HCEC 1CT (cell line): ENCODE data around the gene CPNE4.
"Not testable (repeated sequence)": the region's sequence is repeated elsewhere in the genome, so short reads cannot be mapped to it uniquely, and the experiment has no call there.

ENCODE experiments used
- DNase-seq: peaks from one replicate; pipeline ENCODE4 v3.0.0-alpha.2; 2017

CPNE4 gene

GRCh38 chr3:131957980-131958379 is 76.8 kb downstream of the CPNE4 start:
- no peak for DNase-seq

- no peak for DNase-seq
These were observed 77.3 kb downstream of the CPNE4 start for GRCh38 chr3:131957511-131957910.

- DNase-seq = no peak
These were observed 86.0 kb downstream of the CPNE4 start for GRCh38 chr3:131948806-131949205.

GRCh38 chr3:131944676-131945075 is 90.1 kb downstream of the CPNE4 start:
- DNase-seq = no peak

- DNase-seq = no peak
These were observed 101.1 kb downstream of the CPNE4 start for GRCh38 chr3:131933665-131934064.

- no peak for DNase-seq
These were observed 106.2 kb downstream of the CPNE4 start for GRCh38 chr3:131928593-131928992.

GRCh38 chr3:131925571-131925970 is 109.2 kb downstream of the CPNE4 start:
- peak; percentile 15 for DNase-seq

- DNase-seq = peak; percentile 48
These were observed 112.5 kb downstream of the CPNE4 start for GRCh38 chr3:131922356-131922755.

GRCh38 chr3:131917006-131917405 is 117.8 kb downstream of the CPNE4 start:
- no peak for DNase-seq

- no peak for DNase-seq
These were observed 120.6 kb downstream of the CPNE4 start for GRCh38 chr3:131914090-131914691.

GRCh38 chr3:131912255-131912654 is 122.6 kb downstream of the CPNE4 start:
- no peak for DNase-seq

GRCh38 chr3:131907796-131908195 is 127.0 kb downstream of the CPNE4 start:
- DNase-seq = no peak

GRCh38 chr3:131903988-131904415 is 130.8 kb downstream of the CPNE4 start:
- peak; percentile 97 for DNase-seq

GRCh38 chr3:131901686-131902085 is 133.1 kb downstream of the CPNE4 start:
- DNase-seq = no peak

GRCh38 chr3:131900891-131901290 is 133.9 kb downstream of the CPNE4 start:
- no peak for DNase-seq

- DNase-seq = no peak
These were observed 135.8 kb downstream of the CPNE4 start for GRCh38 chr3:131899021-131899420.

- DNase-seq = peak; percentile 6
These were observed 136.5 kb downstream of the CPNE4 start for GRCh38 chr3:131898346-131898745.

GRCh38 chr3:131896285-131896684 is 138.5 kb downstream of the CPNE4 start:
- DNase-seq = no peak

- no peak for DNase-seq
These were observed 139.0 kb downstream of the CPNE4 start for GRCh38 chr3:131895766-131896165.

- DNase-seq = no peak
These were observed 142.5 kb downstream of the CPNE4 start for GRCh38 chr3:131892331-131892730.

GRCh38 chr3:131885871-131886270 is 148.9 kb downstream of the CPNE4 start:
- DNase-seq = not testable (repeated sequence)

- DNase-seq = peak; percentile 77
These were observed 151.0 kb downstream of the CPNE4 start for GRCh38 chr3:131883711-131884407.

- peak; percentile 50 for DNase-seq
These were observed 151.7 kb downstream of the CPNE4 start for GRCh38 chr3:131883086-131883485.

- DNase-seq = no peak
These were observed 153.0 kb downstream of the CPNE4 start for GRCh38 chr3:131881777-131882176.

- DNase-seq = no peak
These were observed 153.9 kb downstream of the CPNE4 start for GRCh38 chr3:131880948-131881347.
